GM13977 (cell line): Measurements from ENCODE around the gene SPHK1.
"Not testable (repeated sequence)": the region's sequence is repeated elsewhere in the genome, so short reads cannot be mapped to it uniquely, and the experiment has no call there.

Experiments used
- DNase-seq: peaks from one replicate; pipeline ENCODE4 v3.0.0; 2012; ENCODE audit warnings: low spot score
- CTCF ChIP-seq: IDR thresholded peaks from 2 replicates; pipeline ENCODE4 v1.5.1; 2012; ENCODE audit warnings: mild to moderate bottlenecking, control low read depth; ENCODE audit not compliant: insufficient read depth; ENCODE audit errors: extremely low read depth, missing control alignments
- in situ Hi-C: fragments of 300-500 bp; cut with MboI; formaldehyde crosslinking; loops from one replicate; pipeline ENCODE4 v1.12.0; 2022; ENCODE audit warnings: low sequenced_read_pairs, low pct_unique_long_range_greater_than_20kb, mixed read lengths, inconsistent platforms; ENCODE audit not compliant: unreplicated experiment

Gene SPHK1

GRCh38 chr17:76354747-76355310 is 29.6 kb upstream of the SPHK1 start:
- no peak for DNase-seq
- TF ChIP-seq CTCF = no peak
- in situ Hi-C loops = no loop called here

- TF ChIP-seq CTCF = no peak
- no peak for DNase-seq
- in situ Hi-C loops = no loop called here
Observed at GRCh38 chr17:76356803-76357456, 27.5 kb upstream of the SPHK1 start.

GRCh38 chr17:76357597-76358158 is 26.7 kb upstream of the SPHK1 start:
- DNase-seq = no peak
- in situ Hi-C loops = no loop called here
- no peak for TF ChIP-seq CTCF

GRCh38 chr17:76359375-76359774 is 25.0 kb upstream of the SPHK1 start:
- no peak for TF ChIP-seq CTCF
- in situ Hi-C loops = no loop called here
- no peak for DNase-seq

- DNase-seq, in situ Hi-C loops: not testable (repeated sequence)
Observed at GRCh38 chr17:76359776-76360175, 24.6 kb upstream of the SPHK1 start.

GRCh38 chr17:76360461-76360860 is 23.9 kb upstream of the SPHK1 start:
- in situ Hi-C loops = no loop called here
- no peak for DNase-seq
- no peak for TF ChIP-seq CTCF

GRCh38 chr17:76363107-76363842 is 21.1 kb upstream of the SPHK1 start:
- in situ Hi-C loops = no loop called here
- DNase-seq = no peak
- no peak for TF ChIP-seq CTCF
